NCI-H2171 (cell line): ENCODE results near the gene TTC23.
"Not testable (repeated sequence)": the region's sequence is repeated elsewhere in the genome, so short reads cannot be mapped to it uniquely, and the experiment has no call there.

Source experiments
- DNase-seq: peaks from one replicate; lab custom pipeline; 2025; lab: John Stamatoyannopoulos, UW

The TTC23 gene

GRCh38 chr15:99120050-99120777 is 129.2 kb downstream of the TTC23 start:
- no peak for DNase-seq

- no peak for DNase-seq
Observed at GRCh38 chr15:99118801-99119546, 130.4 kb downstream of the TTC23 start.

- no peak for DNase-seq
Observed at GRCh38 chr15:99118258-99118632, 131.1 kb downstream of the TTC23 start.

- DNase-seq, result no peak
Observed at GRCh38 chr15:99117563-99118257, 131.7 kb downstream of the TTC23 start.

- DNase-seq, result no peak
Observed at GRCh38 chr15:99117111-99117510, 132.3 kb downstream of the TTC23 start.

- no peak for DNase-seq
Observed at GRCh38 chr15:99115300-99116215, 133.8 kb downstream of the TTC23 start.

- DNase-seq, result no peak
Observed at GRCh38 chr15:99114511-99115299, 134.7 kb downstream of the TTC23 start.

GRCh38 chr15:99113547-99114271 is 135.7 kb downstream of the TTC23 start:
- DNase-seq, result no peak

GRCh38 chr15:99111641-99112040 is 137.7 kb downstream of the TTC23 start:
- not testable (repeated sequence) for DNase-seq

GRCh38 chr15:99110581-99111320 is 138.6 kb downstream of the TTC23 start:
- no peak for DNase-seq

- DNase-seq, result no peak
Observed at GRCh38 chr15:99110093-99110492, 139.3 kb downstream of the TTC23 start.

GRCh38 chr15:99109555-99110021 is 139.8 kb downstream of the TTC23 start:
- DNase-seq, result no peak

GRCh38 chr15:99108993-99109392 is 140.4 kb downstream of the TTC23 start:
- DNase-seq, result no peak

- no peak for DNase-seq
Observed at GRCh38 chr15:99106417-99107220, 142.8 kb downstream of the TTC23 start.

GRCh38 chr15:99105514-99106341 is 143.7 kb downstream of the TTC23 start:
- DNase-seq, result peak; percentile 83

GRCh38 chr15:99104788-99105513 is 144.4 kb downstream of the TTC23 start, which contains the start of gene SYNM:
SYNM (plus strand) TSS chr15:99105080; CDS start chr15:99105200, 120 bp downstream.
- DNase-seq, result peak; percentile 58

GRCh38 chr15:99103279-99103678 is 146.1 kb downstream of the TTC23 start:
- DNase-seq, result no peak
